Spinal cord (tissue), 10 donors: Measurements from ENCODE around the gene KLHL42. TPM values are rescaled to one million over a fixed set of nuclear protein-coding genes. Genes with fewer than 3 reads are reported as not detected.

Experiments used
- DNase-seq, 6 donors: peaks; one replicate each; pipeline versions ENCODE4 v3.0.0 to v3.0.0-alpha.2; 2013 to 2015; ENCODE audit warnings: low spot score in 6 of 6, low read depth in 4 of 6
- H3K27ac ChIP-seq: one replicate; pipeline ENCODE4 v1.5.1; 2013; ENCODE audit warnings: low read depth, low read length, control low read depth
- H3K27me3 ChIP-seq: one replicate; pipeline ENCODE4 v1.6.1; 2013; ENCODE audit warnings: low read length; ENCODE audit not compliant: control insufficient read depth, insufficient read depth
- H3K36me3 ChIP-seq: one replicate; pipeline ENCODE4 v1.6.1; 2013; ENCODE audit warnings: low read length; ENCODE audit not compliant: control insufficient read depth, insufficient read depth
- H3K4me1 ChIP-seq: one replicate; pipeline ENCODE4 v1.6.1; 2013; ENCODE audit warnings: low read length; ENCODE audit not compliant: control insufficient read depth, insufficient read depth
- H3K4me3 ChIP-seq: one replicate; pipeline ENCODE4 v1.5.1; 2013; ENCODE audit warnings: low read depth, low read length, control low read depth
- H3K9me3 ChIP-seq: one replicate; pipeline ENCODE4 v1.6.1; 2013; ENCODE audit warnings: low read length; ENCODE audit not compliant: control insufficient read depth, insufficient read depth
- WGBS: methylation state at CpG from one replicate; pipeline ENCODE4 v1.1.5; 2013; ENCODE audit warnings: missing lambda C conversion rate; ENCODE audit not compliant: insufficient coverage; 5-methylcytosine and 5-hydroxymethylcytosine counted together
- polyA plus RNA-seq, 2 donors: library from polyadenylated mRNA; unstranded; fragments of 120-200 nt; gene quantifications; one replicate each; pipeline ENCODE4 v1.2.1, GENCODE V29; 2013; ENCODE audit not compliant: insufficient read length in 2 of 2
- total RNA-seq, 2 donors: library from RNA; depleted of rRNA in 1 of 2; stranded (reverse); fragments of 120-200 nt in 1 of 2; fragments of >200 nt in 1 of 2; gene quantifications; one replicate each; pipeline versions ENCODE4 v1.2.3 to v1.2.4, GENCODE V29; 2013 to 2014
- donor health status: healthy.

KLHL42 gene
- total and polyA plus RNA-seq, 4 donors: 34.5 to 81.4 (median 44.4) TPM

GRCh38 chr12:27796128-27796527 is 16.1 kb downstream of the KLHL42 start:
- Histone ChIP-seq H3K4me3 (no peak overlapping the region), H3K36me3 (peaks cover 41% of the 10 kb centered on the region), H3K27me3 (no peaks in the 10 kb centered on the region), H3K4me1 (no peaks in the 10 kb centered on the region), H3K9me3 (no peaks in the 10 kb centered on the region), H3K27ac (no peak overlapping the region)
- WGBS: 100% methylated on average over 3 of the region's 7 CpGs
- no peak for DNase-seq

- 98% methylated on average over 19 of the region's 24 CpGs for WGBS
- Histone ChIP-seq H3K9me3 (no peaks in the 10 kb centered on the region), H3K4me3 (no peak overlapping the region), H3K36me3 (peaks cover 31% of the 10 kb centered on the region), H3K27me3 (no peaks in the 10 kb centered on the region), H3K4me1 (no peaks in the 10 kb centered on the region), H3K27ac (no peak overlapping the region)
- no peak for DNase-seq
These were observed 17.4 kb downstream of the KLHL42 start for GRCh38 chr12:27797301-27798025.

- Histone ChIP-seq H3K4me1 (no peaks in the 10 kb centered on the region), H3K27me3 (no peaks in the 10 kb centered on the region), H3K27ac (no peak overlapping the region), H3K9me3 (no peaks in the 10 kb centered on the region), H3K4me3 (no peak overlapping the region), H3K36me3 (peaks cover 14% of the 10 kb centered on the region)
- WGBS: no CpG with 5 or more reads among the region's 3 CpGs
- no peak for DNase-seq
These were observed 20.8 kb downstream of the KLHL42 start for GRCh38 chr12:27800819-27801218.

- Histone ChIP-seq H3K4me1 (no peaks in the 10 kb centered on the region), H3K27me3 (no peaks in the 10 kb centered on the region), H3K27ac (no peak overlapping the region), H3K4me3 (no peak overlapping the region), H3K36me3 (peaks cover 12% of the 10 kb centered on the region), H3K9me3 (no peaks in the 10 kb centered on the region)
- WGBS: 87% methylated on average over 5 of the region's 5 CpGs
- no peak for DNase-seq
These were observed 21.6 kb downstream of the KLHL42 start for GRCh38 chr12:27801630-27802029.

- no peaks in the 10 kb centered on the region for H3K27me3 ChIP-seq
- no peaks in the 10 kb centered on the region for H3K9me3 ChIP-seq
- DNase-seq: no peak
- H3K27ac ChIP-seq: no peak overlapping the region
- H3K4me3 ChIP-seq: no peak overlapping the region
- no peaks in the 10 kb centered on the region for H3K4me1 ChIP-seq
- WGBS: 100% methylated on average over 1 of the region's 4 CpGs
- peaks cover 3% of the 10 kb centered on the region for H3K36me3 ChIP-seq
These were observed 22.5 kb downstream of the KLHL42 start for GRCh38 chr12:27802511-27802910.

GRCh38 chr12:27802936-27803335 is 22.9 kb downstream of the KLHL42 start:
- WGBS: 82% methylated on average over 2 of the region's 2 CpGs
- Histone ChIP-seq H3K4me1 (no peaks in the 10 kb centered on the region), H3K27ac (no peak overlapping the region), H3K27me3 (no peaks in the 10 kb centered on the region), H3K4me3 (no peak overlapping the region), H3K9me3 (no peaks in the 10 kb centered on the region), H3K36me3 (no peaks in the 10 kb centered on the region)
- DNase-seq: no peak

- Histone ChIP-seq H3K4me3 (no peak overlapping the region), H3K4me1 (no peaks in the 10 kb centered on the region), H3K9me3 (no peaks in the 10 kb centered on the region), H3K27ac (no peak overlapping the region), H3K36me3 (no peaks in the 10 kb centered on the region), H3K27me3 (no peaks in the 10 kb centered on the region)
- WGBS: 56% methylated on average over 1 of the region's 1 CpG
- DNase-seq: no peak
These were observed 25.2 kb downstream of the KLHL42 start for GRCh38 chr12:27805238-27805637.

- H3K4me3 ChIP-seq: no peak overlapping the region
- H3K9me3 ChIP-seq: no peaks in the 10 kb centered on the region
- no peak overlapping the region for H3K27ac ChIP-seq
- WGBS: 0% methylated on average over 1 of the region's 4 CpGs
- H3K4me1 ChIP-seq: no peaks in the 10 kb centered on the region
- DNase-seq: no peak
- no peaks in the 10 kb centered on the region for H3K36me3 ChIP-seq
- no peaks in the 10 kb centered on the region for H3K27me3 ChIP-seq
These were observed 26.2 kb downstream of the KLHL42 start for GRCh38 chr12:27806259-27806658.

- Histone ChIP-seq H3K27me3 (no peaks in the 10 kb centered on the region), H3K9me3 (no peaks in the 10 kb centered on the region), H3K36me3 (no peaks in the 10 kb centered on the region), H3K27ac (no peak overlapping the region), H3K4me1 (no peaks in the 10 kb centered on the region), H3K4me3 (no peak overlapping the region)
- DNase-seq: no peak
- 50% methylated on average over 4 of the region's 8 CpGs for WGBS
These were observed 27.1 kb downstream of the KLHL42 start for GRCh38 chr12:27807063-27807703.

GRCh38 chr12:27808841-27809240 is 28.8 kb downstream of the KLHL42 start:
- Histone ChIP-seq H3K27ac (no peak overlapping the region), H3K27me3 (no peaks in the 10 kb centered on the region), H3K4me1 (no peaks in the 10 kb centered on the region), H3K9me3 (no peaks in the 10 kb centered on the region), H3K36me3 (no peaks in the 10 kb centered on the region), H3K4me3 (no peak overlapping the region)
- 40% methylated on average over 1 of the region's 6 CpGs for WGBS
- DNase-seq: peak in 2 of 6 donors; percentile 36 to 81
